Liver (tissue), 9 donors: ENCODE measurements around the gene CAMSAP1. TPM values are rescaled to one million over a fixed set of nuclear protein-coding genes. Genes with fewer than 3 reads are reported as not detected.

Experiments used
- DNase-seq: peaks from one replicate; pipeline ENCODE4 v3.0.0-alpha.2; 2017; ENCODE audit warnings: low spot score
- H3K27ac ChIP-seq, 2 donors: one replicate each; pipeline ENCODE4 v1.7.0; 2013; ENCODE audit warnings: inconsistent platforms in 2 of 2, low read length in 2 of 2, control low read depth in 1 of 2, low read depth in 1 of 2, mild to moderate bottlenecking in 1 of 2
- H3K27me3 ChIP-seq, 4 donors: one replicate each; pipeline versions ENCODE4 v1.6.1 to v1.7.0; 2013; ENCODE audit warnings: low read length in 3 of 4, inconsistent platforms in 1 of 4, mild to moderate bottlenecking in 1 of 4, moderate library complexity in 1 of 4; ENCODE audit not compliant: control insufficient read depth in 4 of 4, insufficient read depth in 4 of 4
- H3K36me3 ChIP-seq, 4 donors: one replicate each; pipeline versions ENCODE4 v1.6.1 to v1.7.0; 2013; ENCODE audit warnings: low read length in 3 of 4, mild to moderate bottlenecking in 3 of 4, low read depth in 1 of 4, moderate library complexity in 1 of 4; ENCODE audit not compliant: control insufficient read depth in 4 of 4, insufficient read depth in 3 of 4
- H3K4me1 ChIP-seq, 4 donors: one replicate each; pipeline versions ENCODE4 v1.6.1 to v1.7.0; 2013; ENCODE audit warnings: low read length in 3 of 4, mild to moderate bottlenecking in 3 of 4, moderate library complexity in 1 of 4; ENCODE audit not compliant: control insufficient read depth in 4 of 4, insufficient read depth in 4 of 4
- H3K4me3 ChIP-seq, 3 donors: one replicate each; pipeline versions ENCODE4 v1.6.1 to v1.7.0; 2013; ENCODE audit warnings: low read length in 3 of 3, control low read depth in 1 of 3, low read depth in 1 of 3, mild to moderate bottlenecking in 1 of 3
- H3K9ac ChIP-seq, 2 donors: one replicate each; pipeline ENCODE4 v1.7.0; 2013; ENCODE audit warnings: low read length in 2 of 2, mild to moderate bottlenecking in 2 of 2, moderate library complexity in 2 of 2, control low read depth in 1 of 2, low read depth in 1 of 2
- H3K9me3 ChIP-seq, 4 donors: one replicate each; pipeline versions ENCODE4 v1.6.1 to v1.7.0; 2013; ENCODE audit warnings: low read length in 3 of 4; ENCODE audit not compliant: control insufficient read depth in 4 of 4
- EGR1 ChIP-seq, 2 donors: IDR thresholded peaks; 2 replicates each; pipeline ENCODE4 v1.6.1; 2016 to 2018; ENCODE audit warnings: antibody characterized with exemption in 2 of 2, low read depth in 2 of 2
- FOXA1 ChIP-seq: IDR thresholded peaks from 2 replicates; pipeline ENCODE4 v1.6.1; 2016; ENCODE audit warnings: antibody characterized with exemption
- FOXA2 ChIP-seq: IDR thresholded peaks from 2 replicates; pipeline ENCODE4 v1.6.1; 2016; ENCODE audit warnings: antibody characterized with exemption
- GABPA ChIP-seq, 2 donors: IDR thresholded peaks in 1 of 2; conservative IDR thresholded peaks in 1 of 2; 2 replicates each; pipeline ENCODE4 v1.6.1; 2016; ENCODE audit warnings: antibody characterized with exemption in 2 of 2, mild to moderate bottlenecking in 1 of 2, moderate library complexity in 1 of 2
- HNF4A ChIP-seq, 2 donors: conservative IDR thresholded peaks; 2 replicates each; pipeline ENCODE4 v1.6.1; 2016; ENCODE audit warnings: antibody characterized with exemption in 2 of 2, mild to moderate bottlenecking in 2 of 2
- JUND ChIP-seq, 2 donors: IDR thresholded peaks; 2 replicates each; pipeline ENCODE4 v1.6.1; 2016; ENCODE audit warnings: antibody characterized with exemption in 2 of 2
- NR2F2 ChIP-seq: IDR thresholded peaks from 2 replicates; pipeline ENCODE4 v1.6.1; 2016; ENCODE audit warnings: antibody characterized with exemption
- RXRA ChIP-seq, 2 donors: IDR thresholded peaks; 2 replicates each; pipeline ENCODE4 v1.6.1; 2017 to 2018; ENCODE audit warnings: antibody characterized with exemption in 2 of 2, mild to moderate bottlenecking in 1 of 2
- SP1 ChIP-seq: IDR thresholded peaks from 2 replicates; pipeline ENCODE4 v1.6.1; 2018; ENCODE audit warnings: antibody characterized with exemption, mild to moderate bottlenecking
- TAF1 ChIP-seq: conservative IDR thresholded peaks from 2 replicates; pipeline ENCODE4 v1.6.1; 2016; ENCODE audit warnings: antibody characterized with exemption, mild to moderate bottlenecking
- YY1 ChIP-seq: IDR thresholded peaks from 2 replicates; pipeline ENCODE4 v1.6.1; 2016; ENCODE audit warnings: antibody characterized with exemption, mild to moderate bottlenecking
- WGBS: extraction: QIAGEN DNeasy Blood & Tissue Kit; methylation state at CpG from one replicate; pipeline ENCODE4 v1.1.7; 2013; 5-methylcytosine and 5-hydroxymethylcytosine counted together
- polyA plus RNA-seq, 2 donors: library from polyadenylated mRNA; stranded (reverse) in 1 of 2; unstranded in 1 of 2; fragments of 200-250 nt in 1 of 2; fragments of >200 nt in 1 of 2; fragmentation: Nextera tagmentation in 1 of 2; extraction: Ambion mirVana in 1 of 2; gene quantifications; one replicate each; pipeline versions ENCODE4 v1.2.1 to v1.2.3, GENCODE V29; 2013 to 2015
- total RNA-seq, 2 donors: library from RNA; depleted of rRNA; stranded (reverse); fragments of >200 nt; gene quantifications; one replicate each; pipeline ENCODE4 v1.2.3, GENCODE V29; 2014
- TF ChIP-seq, protein P1 (sequence below): IDR thresholded peaks from 2 replicates; pipeline ENCODE4 v1.6.1; 2016; ENCODE audit warnings: antibody characterized with exemption
- TF ChIP-seq, protein P2 (sequence below): IDR thresholded peaks from 2 replicates; pipeline ENCODE4 v1.6.1; 2016; ENCODE audit warnings: antibody characterized with exemption
- TF ChIP-seq, protein P3 (sequence below): fragments of 150-350 bp; IDR thresholded peaks from 2 replicates; pipeline ENCODE4 v1.5.1; 2017; ENCODE audit warnings: improper control_type of control experiment, low read depth, low read length; ENCODE audit not compliant: missing input control
- TF ChIP-seq, protein P4 (sequence below): IDR thresholded peaks from 2 replicates; pipeline ENCODE4 v1.6.1; 2016; ENCODE audit warnings: antibody characterized with exemption, mild to moderate bottlenecking
- donor health status: healthy.
- donor health status: healthy.
- donor health status: healthy.
- donor health status: healthy.
- donor health status: healthy.

The CAMSAP1 gene
- total and polyA plus RNA-seq, 4 donors = 0.97 to 6.4 (median 5.1) TPM

DNA sequence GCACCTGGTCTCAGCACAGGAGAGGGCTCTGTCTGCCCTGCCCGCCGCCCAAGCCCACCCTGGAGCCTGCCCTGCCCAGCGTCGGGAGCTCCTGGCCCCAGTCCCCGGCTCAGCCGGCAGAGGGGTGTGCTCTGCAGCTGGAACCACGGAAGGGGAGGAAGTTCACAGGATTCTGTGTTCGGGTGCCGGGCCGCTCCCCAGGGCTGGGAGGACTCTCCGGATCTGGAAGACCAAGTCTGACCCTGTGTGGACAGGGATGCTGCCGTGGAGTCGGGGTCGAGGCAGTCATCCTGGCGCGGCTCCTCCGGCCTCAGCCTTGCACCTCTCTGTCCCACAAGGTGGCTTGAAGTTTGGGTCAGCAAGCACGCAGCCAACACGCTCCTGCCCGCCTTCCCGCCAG is 126.7 kb downstream of the CAMSAP1 start:
- Histone ChIP-seq H3K9ac (no peak overlapping the region), H3K9me3 (no peaks in the 10 kb centered on the region), H3K4me1 (no peaks in the 10 kb centered on the region), H3K27me3 (no peaks in the 10 kb centered on the region), H3K36me3 (no peaks in the 10 kb centered on the region), H3K4me3 (no peak overlapping the region), H3K27ac (no peak overlapping the region)
- TF ChIP-seq GABPA (IDR thresholded peaks at IDR 0.05 in 1 of 2, conservative IDR thresholded peaks at IDR 0.05 in 1 of 2) (no peak), FOXA1 (no peak), NR2F2 (no peak)
- TF ChIP-seq, protein P1, sequence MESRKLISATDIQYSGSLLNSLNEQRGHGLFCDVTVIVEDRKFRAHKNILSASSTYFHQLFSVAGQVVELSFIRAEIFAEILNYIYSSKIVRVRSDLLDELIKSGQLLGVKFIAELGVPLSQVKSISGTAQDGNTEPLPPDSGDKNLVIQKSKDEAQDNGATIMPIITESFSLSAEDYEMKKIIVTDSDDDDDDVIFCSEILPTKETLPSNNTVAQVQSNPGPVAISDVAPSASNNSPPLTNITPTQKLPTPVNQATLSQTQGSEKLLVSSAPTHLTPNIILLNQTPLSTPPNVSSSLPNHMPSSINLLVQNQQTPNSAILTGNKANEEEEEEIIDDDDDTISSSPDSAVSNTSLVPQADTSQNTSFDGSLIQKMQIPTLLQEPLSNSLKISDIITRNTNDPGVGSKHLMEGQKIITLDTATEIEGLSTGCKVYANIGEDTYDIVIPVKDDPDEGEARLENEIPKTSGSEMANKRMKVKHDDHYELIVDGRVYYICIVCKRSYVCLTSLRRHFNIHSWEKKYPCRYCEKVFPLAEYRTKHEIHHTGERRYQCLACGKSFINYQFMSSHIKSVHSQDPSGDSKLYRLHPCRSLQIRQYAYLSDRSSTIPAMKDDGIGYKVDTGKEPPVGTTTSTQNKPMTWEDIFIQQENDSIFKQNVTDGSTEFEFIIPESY = no peak
- 84% methylated on average over 21 of the region's 21 CpGs for WGBS
- no peak for DNase-seq

DNA sequence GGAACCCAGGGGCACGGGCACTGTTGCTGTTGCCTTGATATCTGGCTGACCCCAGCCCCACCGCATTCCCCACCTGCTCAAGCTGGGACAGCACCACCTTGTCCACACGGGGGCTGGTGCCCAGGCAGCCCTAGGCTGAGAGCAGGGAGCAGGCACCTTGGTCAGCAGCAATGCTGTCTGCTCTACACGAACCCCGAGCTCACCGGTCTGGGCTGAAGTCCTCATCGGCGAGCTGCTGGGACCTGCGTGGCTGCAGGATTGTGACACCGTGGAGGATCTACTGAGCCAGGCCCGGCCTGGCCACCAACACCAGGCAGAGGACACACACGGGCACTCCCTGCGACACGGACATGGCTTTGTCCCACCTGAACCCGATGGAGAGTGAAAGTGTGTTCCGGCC is 127.3 kb downstream of the CAMSAP1 start:
- Histone ChIP-seq H3K9me3 (no peaks in the 10 kb centered on the region), H3K4me1 (no peaks in the 10 kb centered on the region), H3K27me3 (no peaks in the 10 kb centered on the region), H3K4me3 (no peak overlapping the region), H3K9ac (no peak overlapping the region), H3K27ac (no peak overlapping the region), H3K36me3 (no peaks in the 10 kb centered on the region)
- DNase-seq = no peak
- TF ChIP-seq FOXA1 (no peak), HNF4A (conservative IDR thresholded peaks at IDR 0.05) (no peak), RXRA (IDR thresholded peaks at IDR 0.05) (no peak), FOXA2 (no peak), GABPA (IDR thresholded peaks at IDR 0.05 in 1 of 2, conservative IDR thresholded peaks at IDR 0.05 in 1 of 2) (no peak), YY1 (no peak), EGR1 (IDR thresholded peaks at IDR 0.05; ENCODE audit: low read depth in 2 of 2) (no peak)
- TF ChIP-seq, protein P1 = no peak
- WGBS = 83% methylated on average over 16 of the region's 16 CpGs

DNA sequence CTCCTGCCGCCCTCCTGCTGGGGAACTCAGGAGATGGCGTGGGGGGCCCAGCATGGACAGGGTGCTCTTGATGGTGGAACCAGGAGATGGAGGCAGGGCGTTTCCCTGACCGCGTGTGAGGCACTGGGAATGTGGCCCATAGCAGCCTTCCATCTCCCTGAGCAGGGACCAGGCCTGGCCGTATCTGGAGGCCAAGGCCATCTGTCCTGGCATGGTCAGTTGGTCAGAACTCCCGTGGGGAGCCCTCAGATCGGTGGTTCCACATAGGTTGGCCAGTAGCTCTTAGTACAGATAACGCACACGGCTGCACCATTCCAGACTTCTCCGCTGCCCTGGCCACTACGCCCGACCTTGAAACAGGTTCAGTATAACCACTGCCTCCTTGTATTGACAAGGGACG is 127.8 kb downstream of the CAMSAP1 start:
- no peak overlapping the region for H3K27ac ChIP-seq
- H3K36me3 ChIP-seq = no peaks in the 10 kb centered on the region
- no peaks in the 10 kb centered on the region for H3K9me3 ChIP-seq
- no peak overlapping the region for H3K4me3 ChIP-seq
- DNase-seq = no peak
- no peaks in the 10 kb centered on the region for H3K27me3 ChIP-seq
- no peaks in the 10 kb centered on the region for H3K4me1 ChIP-seq
- WGBS = 86% methylated on average over 14 of the region's 14 CpGs
- no peak overlapping the region for H3K9ac ChIP-seq
- TF ChIP-seq RXRA (IDR thresholded peaks at IDR 0.05) = no peak
- TF ChIP-seq, protein P2, sequence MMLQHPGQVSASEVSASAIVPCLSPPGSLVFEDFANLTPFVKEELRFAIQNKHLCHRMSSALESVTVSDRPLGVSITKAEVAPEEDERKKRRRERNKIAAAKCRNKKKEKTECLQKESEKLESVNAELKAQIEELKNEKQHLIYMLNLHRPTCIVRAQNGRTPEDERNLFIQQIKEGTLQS = no peak
- TF ChIP-seq FOXA2 = no peak
- no peak for TF ChIP-seq SP1
- no peak for TF ChIP-seq HNF4A (conservative IDR thresholded peaks at IDR 0.05)
- TF ChIP-seq, protein P3, sequence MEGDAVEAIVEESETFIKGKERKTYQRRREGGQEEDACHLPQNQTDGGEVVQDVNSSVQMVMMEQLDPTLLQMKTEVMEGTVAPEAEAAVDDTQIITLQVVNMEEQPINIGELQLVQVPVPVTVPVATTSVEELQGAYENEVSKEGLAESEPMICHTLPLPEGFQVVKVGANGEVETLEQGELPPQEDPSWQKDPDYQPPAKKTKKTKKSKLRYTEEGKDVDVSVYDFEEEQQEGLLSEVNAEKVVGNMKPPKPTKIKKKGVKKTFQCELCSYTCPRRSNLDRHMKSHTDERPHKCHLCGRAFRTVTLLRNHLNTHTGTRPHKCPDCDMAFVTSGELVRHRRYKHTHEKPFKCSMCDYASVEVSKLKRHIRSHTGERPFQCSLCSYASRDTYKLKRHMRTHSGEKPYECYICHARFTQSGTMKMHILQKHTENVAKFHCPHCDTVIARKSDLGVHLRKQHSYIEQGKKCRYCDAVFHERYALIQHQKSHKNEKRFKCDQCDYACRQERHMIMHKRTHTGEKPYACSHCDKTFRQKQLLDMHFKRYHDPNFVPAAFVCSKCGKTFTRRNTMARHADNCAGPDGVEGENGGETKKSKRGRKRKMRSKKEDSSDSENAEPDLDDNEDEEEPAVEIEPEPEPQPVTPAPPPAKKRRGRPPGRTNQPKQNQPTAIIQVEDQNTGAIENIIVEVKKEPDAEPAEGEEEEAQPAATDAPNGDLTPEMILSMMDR = no peak
- TF ChIP-seq, protein P4, sequence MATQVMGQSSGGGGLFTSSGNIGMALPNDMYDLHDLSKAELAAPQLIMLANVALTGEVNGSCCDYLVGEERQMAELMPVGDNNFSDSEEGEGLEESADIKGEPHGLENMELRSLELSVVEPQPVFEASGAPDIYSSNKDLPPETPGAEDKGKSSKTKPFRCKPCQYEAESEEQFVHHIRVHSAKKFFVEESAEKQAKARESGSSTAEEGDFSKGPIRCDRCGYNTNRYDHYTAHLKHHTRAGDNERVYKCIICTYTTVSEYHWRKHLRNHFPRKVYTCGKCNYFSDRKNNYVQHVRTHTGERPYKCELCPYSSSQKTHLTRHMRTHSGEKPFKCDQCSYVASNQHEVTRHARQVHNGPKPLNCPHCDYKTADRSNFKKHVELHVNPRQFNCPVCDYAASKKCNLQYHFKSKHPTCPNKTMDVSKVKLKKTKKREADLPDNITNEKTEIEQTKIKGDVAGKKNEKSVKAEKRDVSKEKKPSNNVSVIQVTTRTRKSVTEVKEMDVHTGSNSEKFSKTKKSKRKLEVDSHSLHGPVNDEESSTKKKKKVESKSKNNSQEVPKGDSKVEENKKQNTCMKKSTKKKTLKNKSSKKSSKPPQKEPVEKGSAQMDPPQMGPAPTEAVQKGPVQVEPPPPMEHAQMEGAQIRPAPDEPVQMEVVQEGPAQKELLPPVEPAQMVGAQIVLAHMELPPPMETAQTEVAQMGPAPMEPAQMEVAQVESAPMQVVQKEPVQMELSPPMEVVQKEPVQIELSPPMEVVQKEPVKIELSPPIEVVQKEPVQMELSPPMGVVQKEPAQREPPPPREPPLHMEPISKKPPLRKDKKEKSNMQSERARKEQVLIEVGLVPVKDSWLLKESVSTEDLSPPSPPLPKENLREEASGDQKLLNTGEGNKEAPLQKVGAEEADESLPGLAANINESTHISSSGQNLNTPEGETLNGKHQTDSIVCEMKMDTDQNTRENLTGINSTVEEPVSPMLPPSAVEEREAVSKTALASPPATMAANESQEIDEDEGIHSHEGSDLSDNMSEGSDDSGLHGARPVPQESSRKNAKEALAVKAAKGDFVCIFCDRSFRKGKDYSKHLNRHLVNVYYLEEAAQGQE = no peak
- no peak for TF ChIP-seq GABPA (IDR thresholded peaks at IDR 0.05 in 1 of 2, conservative IDR thresholded peaks at IDR 0.05 in 1 of 2)
- no peak for TF ChIP-seq YY1
- no peak for TF ChIP-seq JUND (IDR thresholded peaks at IDR 0.05)
- TF ChIP-seq TAF1 = no peak
- no peak for TF ChIP-seq FOXA1
- TF ChIP-seq EGR1 (IDR thresholded peaks at IDR 0.05; ENCODE audit: low read depth in 2 of 2) = no peak
- TF ChIP-seq, protein P1 = no peak
- no peak for TF ChIP-seq NR2F2
